ENCODE data around the gene SARS1.

SARS1 gene

DNA sequence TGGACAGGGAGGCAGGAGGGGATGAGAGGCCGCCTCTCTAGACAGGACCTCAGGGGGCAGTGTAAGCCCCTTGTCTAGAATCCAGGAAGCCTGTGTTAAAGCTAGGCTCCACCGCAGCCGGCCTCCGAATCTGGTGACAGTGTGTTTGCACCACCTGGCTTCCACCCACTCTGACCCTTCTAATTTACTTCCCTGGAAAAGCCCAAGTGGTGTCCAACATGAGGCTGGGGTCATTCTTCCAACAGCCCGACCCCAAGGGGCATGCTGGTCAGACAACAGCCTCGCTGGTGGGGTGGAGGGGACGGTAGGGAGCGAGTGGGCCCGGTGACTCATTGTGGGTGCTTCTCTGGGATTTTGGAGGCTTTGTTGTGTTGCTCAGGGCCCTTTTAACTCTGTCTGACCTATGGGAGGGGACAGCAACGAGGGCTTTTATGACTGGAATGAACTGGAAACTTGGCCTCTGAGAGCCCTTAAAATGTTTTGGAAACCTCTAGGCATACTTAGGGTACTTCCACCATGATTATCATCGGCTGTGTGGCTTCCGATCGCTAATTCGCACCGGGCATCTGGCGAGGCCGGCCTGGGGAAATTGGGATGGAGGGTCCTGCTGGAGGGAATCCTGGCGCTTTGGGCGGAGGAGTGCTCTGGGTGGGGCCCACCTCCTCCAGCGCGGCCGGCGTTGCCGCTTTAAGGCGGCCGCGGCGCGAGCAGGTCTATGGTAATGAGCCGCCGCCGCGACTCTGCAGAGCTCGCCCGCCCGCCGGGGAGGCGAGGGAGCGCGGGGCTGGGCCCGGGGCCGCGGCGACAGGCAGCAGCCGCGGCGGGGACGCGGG, 35.3 kb downstream of the SARS1 start, which contains the start of gene CELSR2:
Gene CELSR2 (plus strand): TSS at position 743 of the 833 bp plus-strand sequence. CDS start 541 bp downstream, outside the sequence.
- in situ Hi-C loops (cut with MboI; ENCODE audit: low sequenced_read_pairs), result no loop called here

DNA sequence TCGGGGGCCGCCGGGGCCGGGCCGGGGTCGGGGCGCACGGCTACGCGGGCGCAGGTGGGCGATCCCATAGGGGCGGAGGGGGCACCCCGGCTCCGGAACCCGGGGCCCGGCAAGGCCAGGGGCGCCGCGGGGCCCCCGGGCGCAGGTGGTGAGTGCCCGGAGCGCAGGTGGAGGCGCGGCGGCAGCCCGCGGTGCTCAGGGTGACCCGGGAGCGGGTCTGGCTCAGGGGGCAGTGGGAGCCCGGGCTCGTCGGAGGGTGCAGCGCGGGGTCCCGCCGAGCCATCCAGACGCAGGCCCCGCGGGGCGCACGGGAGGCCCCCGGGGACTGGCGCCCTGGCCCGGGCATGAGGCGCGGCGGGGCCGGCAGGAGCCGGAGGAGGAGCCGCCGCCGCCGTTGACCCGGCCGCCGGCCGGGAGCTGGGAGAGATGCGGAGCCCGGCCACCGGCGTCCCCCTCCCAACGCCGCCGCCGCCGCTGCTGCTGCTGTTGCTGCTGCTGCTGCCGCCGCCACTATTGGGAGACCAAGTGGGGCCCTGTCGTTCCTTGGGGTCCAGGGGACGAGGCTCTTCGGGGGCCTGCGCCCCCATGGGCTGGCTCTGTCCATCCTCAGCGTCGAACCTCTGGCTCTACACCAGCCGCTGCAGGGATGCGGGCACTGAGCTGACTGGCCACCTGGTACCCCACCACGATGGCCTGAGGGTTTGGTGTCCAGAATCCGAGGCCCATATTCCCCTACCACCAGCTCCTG, 36.1 kb downstream of the SARS1 start:
- in situ Hi-C loops (cut with MboI; ENCODE audit: low sequenced_read_pairs), result no loop called here

DNA sequence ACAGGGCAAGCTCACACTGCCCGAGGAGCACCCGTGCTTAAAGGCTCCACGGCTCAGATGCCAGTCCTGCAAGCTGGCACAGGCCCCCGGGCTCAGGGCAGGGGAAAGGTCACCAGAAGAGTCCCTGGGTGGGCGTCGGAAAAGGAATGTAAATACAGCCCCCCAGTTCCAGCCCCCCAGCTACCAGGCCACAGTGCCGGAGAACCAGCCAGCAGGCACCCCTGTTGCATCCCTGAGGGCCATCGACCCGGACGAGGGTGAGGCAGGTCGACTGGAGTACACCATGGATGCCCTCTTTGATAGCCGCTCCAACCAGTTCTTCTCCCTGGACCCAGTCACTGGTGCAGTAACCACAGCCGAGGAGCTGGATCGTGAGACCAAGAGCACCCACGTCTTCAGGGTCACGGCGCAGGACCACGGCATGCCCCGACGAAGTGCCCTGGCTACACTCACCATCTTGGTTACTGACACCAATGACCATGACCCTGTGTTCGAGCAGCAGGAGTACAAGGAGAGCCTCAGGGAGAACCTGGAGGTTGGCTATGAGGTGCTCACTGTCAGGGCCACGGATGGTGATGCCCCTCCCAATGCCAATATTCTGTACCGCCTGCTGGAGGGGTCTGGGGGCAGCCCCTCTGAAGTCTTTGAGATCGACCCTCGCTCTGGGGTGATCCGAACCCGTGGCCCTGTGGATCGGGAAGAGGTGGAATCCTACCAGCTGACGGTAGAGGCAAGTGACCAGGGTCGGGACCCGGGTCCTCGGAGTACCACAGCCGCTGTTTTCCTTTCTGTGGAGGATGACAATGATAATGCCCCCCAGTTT, 36.9 kb downstream of the SARS1 start:
- in situ Hi-C loops (cut with MboI; ENCODE audit: low sequenced_read_pairs), result no loop called here

DNA sequence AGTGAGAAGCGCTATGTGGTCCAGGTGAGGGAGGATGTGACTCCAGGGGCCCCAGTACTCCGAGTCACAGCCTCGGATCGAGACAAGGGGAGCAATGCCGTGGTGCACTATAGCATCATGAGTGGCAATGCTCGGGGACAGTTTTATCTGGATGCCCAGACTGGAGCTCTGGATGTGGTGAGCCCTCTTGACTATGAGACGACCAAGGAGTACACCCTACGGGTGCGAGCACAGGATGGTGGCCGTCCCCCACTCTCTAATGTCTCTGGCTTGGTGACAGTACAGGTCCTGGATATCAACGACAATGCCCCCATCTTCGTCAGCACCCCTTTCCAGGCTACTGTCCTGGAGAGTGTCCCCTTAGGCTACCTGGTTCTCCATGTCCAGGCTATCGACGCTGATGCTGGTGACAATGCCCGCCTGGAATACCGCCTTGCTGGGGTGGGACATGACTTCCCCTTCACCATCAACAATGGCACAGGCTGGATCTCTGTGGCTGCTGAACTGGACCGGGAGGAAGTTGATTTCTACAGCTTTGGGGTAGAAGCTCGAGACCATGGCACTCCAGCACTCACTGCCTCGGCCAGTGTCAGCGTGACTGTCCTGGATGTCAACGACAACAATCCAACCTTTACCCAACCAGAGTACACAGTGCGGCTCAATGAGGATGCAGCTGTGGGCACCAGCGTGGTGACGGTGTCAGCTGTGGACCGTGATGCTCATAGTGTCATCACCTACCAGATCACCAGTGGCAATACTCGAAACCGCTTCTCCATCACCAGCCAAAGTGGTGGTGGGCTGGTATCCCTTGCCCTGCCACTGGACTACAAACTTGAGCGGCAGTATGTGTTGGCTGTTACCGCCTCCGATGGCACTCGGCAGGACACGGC, 37.8 kb downstream of the SARS1 start:
- in situ Hi-C loops (cut with MboI; ENCODE audit: low sequenced_read_pairs), result no loop called here

DNA sequence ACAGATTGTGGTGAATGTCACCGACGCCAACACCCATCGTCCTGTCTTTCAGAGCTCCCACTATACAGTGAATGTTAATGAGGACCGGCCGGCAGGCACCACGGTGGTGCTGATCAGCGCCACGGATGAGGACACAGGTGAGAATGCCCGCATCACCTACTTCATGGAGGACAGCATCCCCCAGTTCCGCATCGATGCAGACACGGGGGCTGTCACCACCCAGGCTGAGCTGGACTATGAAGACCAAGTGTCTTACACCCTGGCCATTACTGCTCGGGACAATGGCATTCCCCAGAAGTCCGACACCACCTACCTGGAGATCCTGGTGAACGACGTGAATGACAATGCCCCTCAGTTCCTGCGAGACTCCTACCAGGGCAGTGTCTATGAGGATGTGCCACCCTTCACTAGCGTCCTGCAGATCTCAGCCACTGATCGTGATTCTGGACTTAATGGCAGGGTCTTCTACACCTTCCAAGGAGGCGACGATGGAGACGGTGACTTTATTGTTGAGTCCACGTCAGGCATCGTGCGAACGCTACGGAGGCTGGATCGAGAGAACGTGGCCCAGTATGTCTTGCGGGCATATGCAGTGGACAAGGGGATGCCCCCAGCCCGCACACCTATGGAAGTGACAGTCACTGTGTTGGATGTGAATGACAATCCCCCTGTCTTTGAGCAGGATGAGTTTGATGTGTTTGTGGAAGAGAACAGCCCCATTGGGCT, 38.6 kb downstream of the SARS1 start:
- in situ Hi-C loops (cut with MboI; ENCODE audit: low sequenced_read_pairs), result no loop called here

DNA sequence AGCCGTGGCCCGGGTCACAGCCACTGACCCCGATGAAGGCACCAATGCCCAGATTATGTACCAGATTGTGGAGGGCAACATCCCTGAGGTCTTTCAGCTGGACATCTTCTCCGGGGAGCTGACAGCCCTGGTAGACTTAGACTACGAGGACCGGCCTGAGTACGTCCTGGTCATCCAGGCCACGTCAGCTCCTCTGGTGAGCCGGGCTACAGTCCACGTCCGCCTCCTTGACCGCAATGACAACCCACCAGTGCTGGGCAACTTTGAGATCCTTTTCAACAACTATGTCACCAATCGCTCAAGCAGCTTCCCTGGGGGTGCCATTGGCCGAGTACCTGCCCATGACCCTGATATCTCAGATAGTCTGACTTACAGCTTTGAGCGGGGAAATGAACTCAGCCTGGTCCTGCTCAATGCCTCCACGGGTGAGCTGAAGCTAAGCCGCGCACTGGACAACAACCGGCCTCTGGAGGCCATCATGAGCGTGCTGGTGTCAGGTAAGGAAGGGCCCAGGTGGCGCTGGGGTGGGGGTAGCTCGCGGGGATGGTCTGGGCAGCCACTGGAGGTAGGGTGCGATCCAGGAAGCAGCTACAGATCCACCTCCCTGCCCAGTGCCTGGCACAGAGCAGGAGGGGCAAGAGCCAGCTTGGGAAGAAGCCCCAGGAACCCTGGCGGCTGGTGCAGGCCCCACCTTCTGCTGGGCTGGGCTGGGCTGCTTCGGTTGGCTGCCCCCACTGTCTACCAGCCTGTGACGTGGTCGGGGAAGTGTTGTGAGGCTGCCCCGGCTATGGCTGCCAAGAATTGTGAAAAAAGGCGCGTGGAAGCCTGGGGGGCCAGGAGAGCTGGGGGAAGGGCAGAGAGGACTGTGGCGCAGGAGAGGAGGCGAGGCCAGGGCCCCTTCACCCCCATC, 39.4 kb downstream of the SARS1 start:
- in situ Hi-C loops (cut with MboI; ENCODE audit: low sequenced_read_pairs), result no loop called here

DNA sequence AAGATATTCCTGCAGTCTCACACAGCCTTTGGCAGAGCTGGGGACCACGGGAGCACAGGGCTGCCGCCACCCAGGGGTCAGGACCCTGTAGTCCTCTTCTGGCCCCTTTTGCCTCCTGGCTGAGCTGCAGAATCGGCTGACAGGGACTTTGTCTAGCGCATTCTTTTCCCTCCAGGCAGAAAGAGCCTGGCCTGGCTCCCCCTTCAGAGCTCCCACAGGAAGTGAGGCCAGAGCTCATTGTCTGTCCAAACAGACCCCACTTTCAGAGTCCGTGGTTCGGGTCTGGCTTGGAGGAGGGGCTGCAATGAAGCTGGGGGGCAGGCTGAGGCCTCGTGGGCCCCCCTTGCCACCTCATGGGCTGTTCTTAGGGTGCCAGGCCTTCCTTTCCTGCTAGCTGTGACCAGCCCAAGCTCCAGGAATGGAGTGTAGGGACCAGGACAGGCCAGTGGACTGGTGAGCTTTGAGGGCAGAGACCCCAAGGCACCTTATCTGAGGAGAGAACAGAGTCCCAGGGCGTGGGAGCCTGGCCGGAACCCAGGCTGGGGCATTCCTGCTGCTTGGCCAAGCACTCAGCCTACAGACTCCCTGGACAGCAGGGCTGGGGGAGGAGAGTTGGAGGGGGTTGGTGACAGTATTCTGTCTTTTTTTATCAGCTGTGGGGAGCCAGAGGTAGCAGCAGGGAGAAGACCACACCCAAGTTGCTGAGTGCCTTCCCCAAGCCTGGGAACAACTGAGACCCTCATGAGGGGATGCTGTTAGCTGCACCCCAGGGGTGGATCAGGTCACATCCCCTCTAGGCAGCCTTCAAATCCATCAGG, 40.3 kb downstream of the SARS1 start:
- in situ Hi-C loops (cut with MboI; ENCODE audit: low sequenced_read_pairs), result no loop called here

DNA sequence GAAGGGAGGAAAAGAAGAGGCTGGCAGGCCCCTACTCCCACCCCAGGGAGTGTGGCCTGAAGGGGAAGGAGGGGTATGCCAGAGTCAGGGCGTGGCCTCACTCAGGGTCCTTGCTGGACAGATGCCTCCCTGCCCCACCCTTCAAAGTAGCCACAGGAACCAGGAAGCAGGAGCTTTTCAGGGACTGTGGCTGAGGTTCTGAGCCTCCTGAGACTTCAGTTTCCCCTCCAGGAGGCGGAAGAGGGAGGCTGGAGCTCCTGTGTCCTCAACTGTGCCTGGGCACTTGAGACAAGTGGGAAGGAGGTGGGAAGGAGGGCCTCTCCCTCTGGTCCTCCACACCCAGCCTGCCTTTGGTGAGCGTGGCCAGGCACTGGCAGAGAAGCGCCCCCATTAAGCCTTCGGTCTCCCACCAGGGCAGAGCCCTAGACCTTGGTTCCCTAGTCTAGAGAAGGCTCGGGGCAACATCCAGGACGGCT, 40.9 kb downstream of the SARS1 start:
- in situ Hi-C loops (cut with MboI; ENCODE audit: low sequenced_read_pairs), result no loop called here

DNA sequence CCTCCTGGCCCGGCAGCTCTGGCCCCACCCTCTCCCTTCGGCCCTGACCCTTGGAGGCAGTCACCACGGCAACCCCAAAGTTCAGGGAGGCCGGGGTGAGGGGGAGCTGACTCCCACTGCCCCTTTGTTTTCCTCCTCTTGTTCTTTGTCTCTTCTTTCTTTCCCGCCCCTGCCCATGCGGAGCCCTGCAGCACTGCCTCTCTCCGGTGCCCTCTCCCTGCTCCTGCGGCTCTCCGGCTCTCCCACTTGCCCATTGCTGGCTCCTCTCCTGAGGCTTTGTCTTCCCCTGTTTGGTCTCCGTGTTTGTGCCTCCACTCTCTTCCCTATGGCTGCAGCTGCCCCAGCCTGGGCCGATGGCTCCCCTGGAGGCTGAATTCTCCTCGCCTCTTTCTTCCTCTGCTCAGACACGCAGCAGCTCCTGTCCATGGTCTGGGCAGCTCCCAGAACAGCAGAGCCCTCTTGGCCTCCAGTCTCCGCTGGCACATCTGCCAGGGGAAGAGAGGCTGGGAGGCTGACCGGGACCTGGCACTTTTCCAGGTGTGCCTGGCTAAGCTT, 41.5 kb downstream of the SARS1 start:
- in situ Hi-C loops (cut with MboI; ENCODE audit: low sequenced_read_pairs), result no loop called here

DNA sequence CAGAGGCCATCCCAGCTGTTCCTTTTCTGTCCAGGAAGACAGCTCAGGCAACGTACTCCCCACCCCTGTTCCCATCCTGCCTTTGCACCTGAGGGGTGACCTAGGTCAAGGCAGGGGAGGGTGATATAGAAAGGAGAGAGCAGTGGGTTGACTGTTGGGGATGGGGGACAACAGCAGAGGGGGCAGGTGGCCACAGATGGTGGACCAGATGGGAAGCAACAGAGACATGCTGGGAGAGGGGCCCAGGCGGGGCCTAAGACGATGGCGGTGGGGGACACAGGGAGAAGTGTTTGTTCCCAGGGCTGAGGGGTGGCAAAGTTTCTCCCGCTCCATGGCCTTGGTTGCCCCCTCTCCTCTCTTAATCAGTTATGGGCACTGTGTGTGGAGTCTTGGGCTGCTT, 42.0 kb downstream of the SARS1 start:
- in situ Hi-C loops (cut with MboI; ENCODE audit: low sequenced_read_pairs), result no loop called here

DNA sequence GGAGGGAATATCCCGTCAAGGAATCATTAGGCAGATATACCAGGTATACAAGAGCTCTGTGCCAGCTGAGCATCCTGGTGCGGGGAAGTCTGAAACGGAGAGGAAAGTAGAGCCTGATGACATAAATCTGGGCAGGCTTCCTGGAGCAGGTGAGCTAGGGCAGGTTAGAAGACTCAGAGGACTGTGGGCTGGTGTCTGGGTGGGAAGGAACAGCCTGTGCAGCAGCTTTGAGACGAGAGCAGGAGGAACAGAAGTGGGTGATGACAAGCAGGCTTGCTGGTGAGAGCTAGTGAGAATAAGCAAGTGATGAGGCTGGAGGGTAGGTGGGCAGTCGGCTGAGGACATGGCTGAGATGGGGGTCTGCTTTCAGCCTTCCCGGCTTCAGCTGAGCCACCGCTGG, 42.4 kb downstream of the SARS1 start:
- in situ Hi-C loops (cut with MboI; ENCODE audit: low sequenced_read_pairs), result no loop called here

DNA sequence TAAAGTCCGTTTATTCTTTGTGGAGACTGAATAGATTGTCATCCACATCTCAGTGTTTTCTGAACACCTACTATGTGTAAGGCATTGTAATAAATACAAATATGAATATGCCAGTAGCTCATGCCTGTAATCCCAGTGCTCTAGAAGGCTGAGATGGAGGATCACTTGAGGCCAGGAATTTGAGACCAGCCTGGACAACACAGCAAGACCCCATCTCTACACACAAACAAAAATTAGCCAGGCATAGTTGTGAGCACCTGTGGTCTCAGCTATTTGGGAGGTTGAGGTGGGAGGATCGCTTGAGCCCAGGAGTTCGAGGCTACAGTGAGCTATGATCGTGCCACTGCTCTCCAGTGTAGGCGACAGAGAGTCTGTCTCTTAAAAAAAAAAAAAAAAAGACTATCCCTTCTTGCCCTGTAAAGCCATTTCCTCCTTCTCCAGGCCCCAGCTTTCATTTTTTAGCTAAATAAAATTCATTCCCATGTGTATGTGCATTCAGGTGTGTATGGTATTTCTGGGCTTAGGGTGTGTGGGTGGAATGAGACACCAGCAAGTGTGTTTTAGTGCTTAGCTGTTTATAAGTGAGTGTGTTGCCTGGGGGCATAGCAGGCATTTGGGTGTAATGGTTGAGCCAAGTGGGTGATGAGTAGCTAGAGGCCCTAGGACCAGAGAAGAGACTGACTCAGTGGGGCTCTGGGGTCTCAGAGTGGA, 43.4 kb downstream of the SARS1 start:
- in situ Hi-C loops (cut with MboI; ENCODE audit: low sequenced_read_pairs), result no loop called here

DNA sequence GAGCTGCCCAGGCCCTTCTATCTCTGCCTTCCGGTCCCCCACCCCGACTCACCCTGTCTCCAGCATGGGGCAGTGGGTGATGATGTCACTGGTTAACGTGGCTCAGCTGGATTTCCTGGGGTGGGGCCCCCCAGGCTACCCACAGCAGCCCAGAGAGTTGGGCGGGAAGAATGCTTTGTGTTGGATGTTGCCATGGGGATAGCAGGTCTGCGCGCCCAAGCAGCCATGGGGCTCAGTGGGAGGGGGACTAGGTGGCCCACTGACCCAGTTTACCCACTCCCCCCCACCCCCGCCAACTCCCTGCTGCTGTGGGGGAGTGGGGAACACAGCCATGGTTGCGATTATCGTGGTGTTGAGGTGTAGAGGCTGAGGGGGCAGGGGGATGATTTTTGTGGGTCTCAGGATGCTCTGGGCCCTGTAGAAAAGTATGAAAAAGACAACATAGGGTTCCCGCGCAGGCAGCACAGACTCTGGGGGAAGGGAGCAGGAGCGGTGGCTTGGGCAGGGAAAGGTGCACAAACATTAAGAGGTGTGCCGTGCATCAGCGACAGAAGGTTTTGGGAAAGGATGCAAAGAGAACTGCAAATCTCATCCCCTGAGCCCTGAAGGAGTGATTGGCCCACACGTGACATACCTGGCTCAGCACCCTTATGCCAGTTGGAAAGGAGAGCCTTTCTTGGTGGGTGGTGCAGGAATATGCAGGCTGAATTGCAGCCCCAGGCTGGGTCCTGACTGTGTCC, 44.1 kb downstream of the SARS1 start:
- in situ Hi-C loops (cut with MboI; ENCODE audit: low sequenced_read_pairs), result no loop called here

DNA sequence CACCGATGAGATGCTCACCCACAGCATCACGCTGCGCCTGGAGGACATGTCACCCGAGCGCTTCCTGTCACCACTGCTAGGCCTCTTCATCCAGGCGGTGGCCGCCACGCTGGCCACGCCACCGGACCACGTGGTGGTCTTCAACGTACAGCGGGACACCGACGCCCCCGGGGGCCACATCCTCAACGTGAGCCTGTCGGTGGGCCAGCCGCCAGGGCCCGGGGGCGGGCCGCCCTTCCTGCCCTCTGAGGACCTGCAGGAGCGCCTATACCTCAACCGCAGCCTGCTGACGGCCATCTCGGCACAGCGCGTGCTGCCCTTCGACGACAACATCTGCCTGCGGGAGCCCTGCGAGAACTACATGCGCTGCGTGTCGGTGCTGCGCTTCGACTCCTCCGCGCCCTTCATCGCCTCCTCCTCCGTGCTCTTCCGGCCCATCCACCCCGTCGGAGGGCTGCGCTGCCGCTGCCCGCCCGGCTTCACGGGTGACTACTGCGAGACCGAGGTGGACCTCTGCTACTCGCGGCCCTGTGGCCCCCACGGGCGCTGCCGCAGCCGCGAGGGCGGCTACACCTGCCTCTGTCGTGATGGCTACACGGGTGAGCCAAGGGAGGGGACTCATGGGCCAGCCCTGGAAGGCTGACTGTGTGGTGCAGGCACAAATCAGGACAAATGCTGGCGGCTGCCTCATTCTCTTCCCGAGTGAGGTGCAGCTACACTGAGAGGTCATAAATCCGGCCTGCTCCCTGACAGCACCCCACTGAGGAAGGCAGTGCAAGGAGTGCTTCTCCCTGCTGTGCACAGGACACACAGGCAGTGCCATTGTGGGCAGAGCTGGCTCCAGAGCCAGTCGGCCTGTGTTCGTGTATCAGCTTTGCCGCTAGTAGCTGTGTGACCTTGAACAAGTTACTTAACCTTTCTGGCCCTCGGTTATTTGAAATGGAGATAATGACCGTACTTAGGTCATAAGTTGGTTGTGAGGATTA, 45.1 kb downstream of the SARS1 start:
- in situ Hi-C loops (cut with MboI; ENCODE audit: low sequenced_read_pairs), result no loop called here
